ENCODE data around the gene IL25.
"Not testable (repeated sequence)": the region's sequence is repeated elsewhere in the genome, so short reads cannot be mapped to it uniquely, and the experiment has no call there.

The IL25 gene

GRCh38 chr14:23392613-23393012, 20.0 kb downstream of the IL25 start:
- DNase-seq = no peak

GRCh38 chr14:23396126-23396525, 23.5 kb downstream of the IL25 start:
- no peak for DNase-seq

GRCh38 chr14:23396781-23397407, 24.3 kb downstream of the IL25 start:
- DNase-seq = no peak

- no peak for DNase-seq
Measured at GRCh38 chr14:23398348-23398747, 25.7 kb downstream of the IL25 start.

GRCh38 chr14:23399136-23399535, 26.5 kb downstream of the IL25 start:
- DNase-seq = no peak

GRCh38 chr14:23399591-23399990, 27.0 kb downstream of the IL25 start:
- DNase-seq = no peak

GRCh38 chr14:23400496-23401149, 28.0 kb downstream of the IL25 start:
- DNase-seq = not testable (repeated sequence)

GRCh38 chr14:23401291-23401690, 28.7 kb downstream of the IL25 start:
- no peak for DNase-seq

GRCh38 chr14:23402296-23403138, 29.9 kb downstream of the IL25 start:
- DNase-seq = no peak

GRCh38 chr14:23403139-23403438, 30.5 kb downstream of the IL25 start:
- DNase-seq = no peak

- no peak for DNase-seq
Measured at GRCh38 chr14:23403908-23404307, 31.3 kb downstream of the IL25 start.

GRCh38 chr14:23404331-23404900, 31.8 kb downstream of the IL25 start:
- DNase-seq = no peak

GRCh38 chr14:23405096-23405495, 32.5 kb downstream of the IL25 start:
- no peak for DNase-seq

GRCh38 chr14:23405516-23406025, 33.0 kb downstream of the IL25 start:
- DNase-seq = no peak

- DNase-seq = no peak
Measured at GRCh38 chr14:23406244-23406643, 33.6 kb downstream of the IL25 start.

- DNase-seq = no peak
Measured at GRCh38 chr14:23406725-23407355, 34.2 kb downstream of the IL25 start.

- DNase-seq = no peak
Measured at GRCh38 chr14:23407516-23408306, 35.1 kb downstream of the IL25 start, which contains the start of gene MYH6. MYH6 (minus strand) TSS chr14:23408273; CDS start chr14:23407223, 1,050 bp downstream.

GRCh38 chr14:23408307-23408630, 35.7 kb downstream of the IL25 start:
- DNase-seq = no peak

- DNase-seq = no peak
Measured at GRCh38 chr14:23409475-23409874, 36.9 kb downstream of the IL25 start.

GRCh38 chr14:23409966-23410635, 37.5 kb downstream of the IL25 start:
- DNase-seq = no peak

All from NCI-H82 (cell line).